DND-41 (cell line): ENCODE measurements around the gene CEACAM19.

Experiments
- EZH2 ChIP-seq: IDR thresholded peaks from 3 replicates; pipeline ENCODE4 v1.6.1; 2012; ENCODE audit warnings: borderline replicate concordance, low read depth, mild to moderate bottlenecking, moderate library complexity, low read length, inconsistent platforms; ENCODE audit not compliant: severe bottlenecking
- TF ChIP-seq, protein P1 (sequence below): IDR thresholded peaks from 2 replicates; pipeline ENCODE4 v1.5.1; 2012; ENCODE audit warnings: borderline replicate concordance, low read length, moderate library complexity, mild to moderate bottlenecking; ENCODE audit not compliant: poor library complexity, severe bottlenecking; ENCODE audit errors: extremely low read depth

DNA sequence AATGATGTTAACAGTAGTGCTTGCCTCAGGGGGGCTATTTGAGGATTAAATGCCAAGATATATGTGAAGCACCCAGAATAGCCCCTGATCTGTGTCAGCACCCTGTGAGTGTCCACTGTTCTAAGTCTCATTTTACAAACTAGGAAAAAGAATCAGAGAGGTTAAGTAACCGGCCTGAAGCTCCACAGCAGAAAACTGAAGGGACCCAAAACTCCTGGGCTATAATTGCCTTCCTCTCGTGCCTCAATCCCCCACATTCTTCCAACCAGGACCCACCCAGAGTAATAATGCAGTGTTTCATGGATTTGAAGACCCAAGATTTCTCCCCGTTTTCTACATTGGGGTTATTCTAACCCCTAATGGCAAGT, 25.2 kb upstream of the CEACAM19 start:
- TF ChIP-seq EZH2: no peak
- TF ChIP-seq, protein P1, sequence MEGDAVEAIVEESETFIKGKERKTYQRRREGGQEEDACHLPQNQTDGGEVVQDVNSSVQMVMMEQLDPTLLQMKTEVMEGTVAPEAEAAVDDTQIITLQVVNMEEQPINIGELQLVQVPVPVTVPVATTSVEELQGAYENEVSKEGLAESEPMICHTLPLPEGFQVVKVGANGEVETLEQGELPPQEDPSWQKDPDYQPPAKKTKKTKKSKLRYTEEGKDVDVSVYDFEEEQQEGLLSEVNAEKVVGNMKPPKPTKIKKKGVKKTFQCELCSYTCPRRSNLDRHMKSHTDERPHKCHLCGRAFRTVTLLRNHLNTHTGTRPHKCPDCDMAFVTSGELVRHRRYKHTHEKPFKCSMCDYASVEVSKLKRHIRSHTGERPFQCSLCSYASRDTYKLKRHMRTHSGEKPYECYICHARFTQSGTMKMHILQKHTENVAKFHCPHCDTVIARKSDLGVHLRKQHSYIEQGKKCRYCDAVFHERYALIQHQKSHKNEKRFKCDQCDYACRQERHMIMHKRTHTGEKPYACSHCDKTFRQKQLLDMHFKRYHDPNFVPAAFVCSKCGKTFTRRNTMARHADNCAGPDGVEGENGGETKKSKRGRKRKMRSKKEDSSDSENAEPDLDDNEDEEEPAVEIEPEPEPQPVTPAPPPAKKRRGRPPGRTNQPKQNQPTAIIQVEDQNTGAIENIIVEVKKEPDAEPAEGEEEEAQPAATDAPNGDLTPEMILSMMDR: no peak
